Neural cell (in vitro differentiated cells): ENCODE measurements around the gene GLT6D1. TPM values are rescaled to one million over a fixed set of nuclear protein-coding genes. Genes with fewer than 3 reads are reported as not detected.

Experiments
- H2AFZ ChIP-seq: fragments of 200-600, 300-800 bp; sonication (generic), shearing (Covaris generic); 2 replicates; pipeline ENCODE4 v1.6.0; 2014; ENCODE audit warnings: low read depth, mild to moderate bottlenecking, antibody characterized with exemption, low read length, moderate library complexity
- H3F3A ChIP-seq: fragments of 200-600 bp; shearing (Covaris generic); 2 replicates; pipeline ENCODE4 v1.6.1; 2016; ENCODE audit warnings: mild to moderate bottlenecking, moderate library complexity, mixed read lengths, antibody characterized with exemption, low read length; ENCODE audit not compliant: insufficient read depth, poor library complexity, severe bottlenecking
- H3K27ac ChIP-seq: fragments of 200-600, 300-800 bp; sonication (generic), shearing (Covaris generic); 2 replicates; pipeline ENCODE4 v1.5.1; 2014; ENCODE audit warnings: mild to moderate bottlenecking, low read length, moderate library complexity
- H3K27me3 ChIP-seq: fragments of 300-800, 200-600 bp; sonication (generic), shearing (Covaris generic); 2 replicates; pipeline ENCODE4 v1.6.0; 2014; ENCODE audit warnings: mild to moderate bottlenecking, low read depth, low read length, moderate library complexity; ENCODE audit not compliant: insufficient read depth
- H3K36me3 ChIP-seq: fragments of 300-800, 200-600 bp; sonication (generic), shearing (Covaris generic); 2 replicates; pipeline ENCODE4 v1.5.1; 2014; ENCODE audit warnings: mild to moderate bottlenecking, antibody characterized with exemption, low read length, moderate library complexity; ENCODE audit not compliant: insufficient read depth
- H3K4me2 ChIP-seq: fragments of 300-800, 200-600 bp; sonication (generic), shearing (Covaris generic); 2 replicates; pipeline ENCODE4 v1.6.0; 2014; ENCODE audit warnings: mild to moderate bottlenecking, low read length
- H3K4me3 ChIP-seq: fragments of 300-800, 200-600 bp; sonication (generic), shearing (Covaris generic); 2 replicates; pipeline ENCODE4 v1.5.1; 2014; ENCODE audit warnings: mild to moderate bottlenecking, low read length, moderate library complexity
- H3K79me2 ChIP-seq: fragments of 200-600 bp; shearing (Covaris generic); replicated peaks from 2 replicates; pipeline ENCODE4 v1.6.0; 2014; ENCODE audit warnings: mild to moderate bottlenecking, low read length, moderate library complexity; ENCODE audit not compliant: insufficient read depth
- H3K9ac ChIP-seq: fragments of 300-800, 200-600 bp; sonication (generic), shearing (Covaris generic); 2 replicates; pipeline ENCODE4 v1.6.1; 2016; ENCODE audit warnings: mild to moderate bottlenecking, low read length, mixed read lengths
- H3K9me2 ChIP-seq: fragments of 200-600 bp; shearing (Covaris generic); 2 replicates; pipeline ENCODE4 v1.6.1; 2016; ENCODE audit warnings: mild to moderate bottlenecking, low read length, mixed read lengths; ENCODE audit not compliant: insufficient read depth
- H3K9me3 ChIP-seq: fragments of 200-600, 300-800 bp; sonication (generic), shearing (Covaris generic); 2 replicates; pipeline ENCODE4 v1.6.1; 2016; ENCODE audit warnings: mild to moderate bottlenecking, mixed run types, low read length, moderate library complexity, mixed read lengths
- H4K20me1 ChIP-seq: fragments of 200-600 bp; shearing (Covaris generic); 2 replicates; pipeline ENCODE4 v1.6.1; 2016; ENCODE audit warnings: mild to moderate bottlenecking, mixed run types; ENCODE audit not compliant: insufficient read depth
- CTCF ChIP-seq: fragments of 450-650 bp; IDR thresholded peaks from 2 replicates; pipeline ENCODE4 v1.5.1; 2014; ENCODE audit warnings: antibody characterized with exemption, mild to moderate bottlenecking, moderate library complexity; ENCODE audit not compliant: poor library complexity, severe bottlenecking
- EP300 ChIP-seq: fragments of 450-650 bp; conservative IDR thresholded peaks from 2 replicates; pipeline ENCODE4 v1.6.1; 2014; ENCODE audit warnings: antibody characterized with exemption, mild to moderate bottlenecking, moderate library complexity; ENCODE audit not compliant: poor library complexity, severe bottlenecking
- EZH2 ChIP-seq: fragments of 200-600, 300-800 bp; shearing (Covaris generic), sonication (generic); IDR thresholded peaks from 2 replicates; pipeline ENCODE4 v1.6.1; 2014; ENCODE audit warnings: antibody characterized with exemption, low read length, borderline replicate concordance, mild to moderate bottlenecking; ENCODE audit not compliant: insufficient read depth, poor library complexity, severe bottlenecking
- MXI1 ChIP-seq: fragments of 450-650 bp; conservative IDR thresholded peaks from 2 replicates; pipeline ENCODE4 v1.6.1; 2014; ENCODE audit warnings: antibody characterized with exemption, mild to moderate bottlenecking; ENCODE audit not compliant: poor library complexity, severe bottlenecking
- POLR2AphosphoS5 ChIP-seq: IDR thresholded peaks from 2 replicates; pipeline ENCODE4 v1.6.1; 2012
- RAD21 ChIP-seq: fragments of 450-650 bp; conservative IDR thresholded peaks from 2 replicates; pipeline ENCODE4 v1.6.1; 2014; ENCODE audit warnings: antibody characterized with exemption, mild to moderate bottlenecking, moderate library complexity
- REST ChIP-seq: IDR thresholded peaks from 2 replicates; pipeline ENCODE4 v1.6.1; 2012; ENCODE audit warnings: borderline replicate concordance
- SMC3 ChIP-seq: fragments of 450-650 bp; conservative IDR thresholded peaks from 2 replicates; pipeline ENCODE4 v1.6.1; 2014; ENCODE audit warnings: antibody characterized with exemption, mild to moderate bottlenecking, moderate library complexity; ENCODE audit not compliant: poor library complexity
- TAF1 ChIP-seq: IDR thresholded peaks from 2 replicates; pipeline ENCODE4 v1.6.1; 2012; ENCODE audit warnings: low read depth
- polyA plus RNA-seq: library from polyadenylated mRNA; depleted of rRNA; stranded (reverse); fragments of >200 nt; gene quantifications from 2 replicates; pipeline ENCODE4 v1.2.3, GENCODE V29; 2014

Gene GLT6D1
- polyA plus RNA-seq, 1 donor from 2014 or later: not detected

- no peaks in the 10 kb centered on the region for H3F3A ChIP-seq
- no peaks in the 10 kb centered on the region for H3K79me2 ChIP-seq
- no peaks in the 10 kb centered on the region for H3K9me2 ChIP-seq
- TF ChIP-seq SMC3 (no peak), CTCF (no peak), RAD21 (no peak), TAF1 (no peak), EZH2 (no peak), MXI1 (no peak), EP300 (no peak), POLR2AphosphoS5 (no peak), REST (no peak)
- H3K9ac ChIP-seq: no peak within 1 kb of the TSS
- H3K9me3 ChIP-seq: no peaks in the 10 kb centered on the region
- no peak within 1 kb of the TSS for H3K4me2 ChIP-seq
- no peaks in the 10 kb centered on the region for H3K27me3 ChIP-seq
- H3K36me3 ChIP-seq: no peaks in the 10 kb centered on the region
- H3K4me3 ChIP-seq: no peak within 1 kb of the TSS
- no peak within 1 kb of the TSS for H2AFZ ChIP-seq
- H3K27ac ChIP-seq: no peak within 1 kb of the TSS
- H4K20me1 ChIP-seq: no peaks in the 10 kb centered on the region
Observed at GRCh38 chr9:135662758-135663450, 23.6 kb upstream of the GLT6D1 start, which contains the start of gene LCN9. Gene LCN9 (plus strand): TSS chr9:135663309. CDS start chr9:135663322, 13 bp downstream.

GRCh38 chr9:135661816-135662560, 22.6 kb upstream of the GLT6D1 start:
- Histone ChIP-seq H3K79me2 (no peaks in the 10 kb centered on the region), H3F3A (no peaks in the 10 kb centered on the region), H3K9me2 (no peaks in the 10 kb centered on the region), H4K20me1 (no peaks in the 10 kb centered on the region), H3K27ac (no peak overlapping the region), H3K36me3 (no peaks in the 10 kb centered on the region), H3K9me3 (no peaks in the 10 kb centered on the region), H3K4me2 (no peak overlapping the region), H3K27me3 (no peaks in the 10 kb centered on the region), H2AFZ (no peak overlapping the region), H3K9ac (no peak overlapping the region), H3K4me3 (no peak overlapping the region)
- TF ChIP-seq EP300 (no peak), RAD21 (no peak), SMC3 (no peak)
